GM12892 (cell line): ENCODE results near the gene APOBEC4.

Experiments used
- POLR2A ChIP-seq: IDR thresholded peaks from 2 replicates; pipeline ENCODE4 v1.6.1; 2011; ENCODE audit warnings: low read depth, low read length, control low read depth
- POLR2AphosphoS5 ChIP-seq: IDR thresholded peaks from 2 replicates; pipeline ENCODE4 v1.6.1; 2011; ENCODE audit warnings: low read depth, low read length, control low read depth
- TAF1 ChIP-seq: IDR thresholded peaks from 2 replicates; pipeline ENCODE4 v1.6.1; 2011; ENCODE audit warnings: low read depth, mild to moderate bottlenecking, control low read depth, low read length, borderline replicate concordance

DNA sequence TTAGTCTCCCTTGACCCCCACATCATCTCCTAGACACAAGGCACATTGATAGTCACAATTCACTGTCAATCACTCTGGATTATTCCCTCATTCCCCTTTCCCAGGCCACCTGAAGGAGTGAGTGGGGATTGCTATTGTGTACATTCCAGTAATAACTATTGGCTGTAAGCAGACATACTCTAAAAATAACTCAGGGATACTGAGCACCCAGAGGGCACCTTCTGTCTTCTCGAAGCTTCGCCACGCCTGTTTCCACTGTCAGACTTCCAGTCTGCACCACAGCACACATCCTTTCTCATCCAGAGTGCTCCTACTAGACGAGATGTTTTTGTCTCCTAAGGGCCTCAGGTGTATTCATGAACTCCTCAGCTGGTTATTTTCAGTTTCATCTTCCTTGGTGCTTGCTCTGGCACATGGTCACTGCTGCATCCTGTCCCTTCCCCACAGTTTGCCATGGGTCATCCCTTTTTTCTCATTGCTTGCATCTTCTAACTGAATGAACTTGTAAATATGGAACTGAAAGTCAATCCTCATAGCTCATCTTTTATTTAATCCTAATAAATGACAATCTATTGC lies 848 bp upstream of the APOBEC4 start:
- no peak for TF ChIP-seq POLR2A
- no peak for TF ChIP-seq TAF1
- no peak for TF ChIP-seq POLR2AphosphoS5
